Vagina (tissue), 2 donors: ENCODE data around the gene CYB561A3. TPM values are rescaled to one million over a fixed set of nuclear protein-coding genes. Genes with fewer than 3 reads are reported as not detected.
"Not testable (repeated sequence)": the region's sequence is repeated elsewhere in the genome, so short reads cannot be mapped to it uniquely, and the experiment has no call there.

Source experiments
- DNase-seq, 2 donors: peaks; one replicate each; pipeline ENCODE4 v3.0.0-alpha.2; 2017; ENCODE audit errors: extremely low spot score in 2 of 2
- H3K27ac ChIP-seq: fragments of 200-600 bp; sonication (generic); one replicate; pipeline ENCODE4 v1.5.1; 2019
- H3K27me3 ChIP-seq: fragments of 200-600 bp; sonication (generic); one replicate; pipeline ENCODE4 v1.5.1; 2019
- H3K36me3 ChIP-seq, 2 donors: fragments of 200-600 bp; sonication (generic); one replicate each; pipeline ENCODE4 v1.5.1; 2017 to 2019
- H3K4me1 ChIP-seq: fragments of 200-600 bp; sonication (generic); one replicate; pipeline ENCODE4 v1.5.1; 2019
- H3K4me3 ChIP-seq, 2 donors: fragments of 200-600 bp; sonication (generic); 1 replicate in 1 of 2; 2 replicates in 1 of 2; pipeline ENCODE4 v1.5.1; 2016 to 2019
- H3K9me3 ChIP-seq: fragments of 200-600 bp; sonication (generic); one replicate; pipeline ENCODE4 v1.5.1; 2019
- POLR2A ChIP-seq, 2 donors: fragments of 450-650 bp; IDR thresholded peaks; one replicate each; pipeline ENCODE4 v1.6.1; 2017; ENCODE audit warnings: antibody characterized with exemption in 2 of 2, mild to moderate bottlenecking in 2 of 2, moderate library complexity in 2 of 2
- POLR2AphosphoS5 ChIP-seq, 2 donors: sonication (generic); formaldehyde crosslinking; IDR thresholded peaks; one replicate each; pipeline ENCODE4 v1.9.0; 2017; ENCODE audit warnings: antibody characterized with exemption in 2 of 2, mild to moderate bottlenecking in 2 of 2, low read depth in 1 of 2; ENCODE audit not compliant: insufficient read depth in 1 of 2
- intact Hi-C: fragments of 100-400 bp; cut with DNase I; formaldehyde crosslinking; loops from one replicate; pipeline ENCODE4 v1.15.1; 2023
- total RNA-seq: library from RNA; depleted of rRNA; stranded (reverse); fragments of >200 nt; gene quantifications from one replicate; pipeline ENCODE4 v1.2.3, GENCODE V29; 2016
- TF ChIP-seq, protein P1 (sequence below), 3 experiments: fragments of 450-650 bp in 2 of 3; fragments of 200-600 bp in 1 of 3; sonication (generic) in 1 of 3; IDR thresholded peaks; one replicate each; pipeline ENCODE4 v1.5.1; 2017 to 2019; ENCODE audit warnings: antibody characterized with exemption in 3 of 3, mild to moderate bottlenecking in 2 of 3, moderate library complexity in 2 of 3

The CYB561A3 gene
- total RNA-seq, 1 donor from 2014 or later, result 26.5 TPM

DNA sequence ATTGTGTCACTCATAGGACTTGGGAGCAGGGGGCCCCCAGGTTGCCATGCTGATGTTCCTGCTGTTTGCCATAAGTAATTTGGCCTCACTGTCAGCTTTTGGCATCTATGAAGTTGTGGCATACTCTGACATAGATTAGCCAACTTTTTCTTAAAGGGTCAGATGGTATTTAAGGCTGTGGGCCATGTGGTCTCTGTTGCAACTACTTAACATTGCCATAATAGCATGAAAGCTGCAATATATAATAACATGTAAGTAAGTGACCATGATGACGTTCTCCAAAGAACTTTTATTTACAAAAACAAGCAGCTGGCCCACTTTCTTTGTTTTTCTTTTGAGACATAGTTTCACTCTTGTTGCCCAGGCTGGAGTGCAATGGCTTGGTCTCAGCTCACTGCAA, 28.5 kb upstream of the CYB561A3 start:
- H3K4me1 ChIP-seq, result peaks cover 17% of the 10 kb centered on the region
- H3K27ac ChIP-seq, result no peak overlapping the region
- DNase-seq, result no peak
- H3K4me3 ChIP-seq, result no peak overlapping the region
- intact Hi-C loops, result loop anchor here (5.0 kb wide), 1 partner anchor 1597 kb away; no protein-coding TSS in a partner anchor
- no peak for TF ChIP-seq POLR2AphosphoS5 (IDR thresholded peaks at IDR 0.05; ENCODE audit: insufficient read depth in 1 of 2, low read depth in 1 of 2)
- TF ChIP-seq POLR2A (IDR thresholded peaks at IDR 0.05), result no peak
- TF ChIP-seq, protein P1, sequence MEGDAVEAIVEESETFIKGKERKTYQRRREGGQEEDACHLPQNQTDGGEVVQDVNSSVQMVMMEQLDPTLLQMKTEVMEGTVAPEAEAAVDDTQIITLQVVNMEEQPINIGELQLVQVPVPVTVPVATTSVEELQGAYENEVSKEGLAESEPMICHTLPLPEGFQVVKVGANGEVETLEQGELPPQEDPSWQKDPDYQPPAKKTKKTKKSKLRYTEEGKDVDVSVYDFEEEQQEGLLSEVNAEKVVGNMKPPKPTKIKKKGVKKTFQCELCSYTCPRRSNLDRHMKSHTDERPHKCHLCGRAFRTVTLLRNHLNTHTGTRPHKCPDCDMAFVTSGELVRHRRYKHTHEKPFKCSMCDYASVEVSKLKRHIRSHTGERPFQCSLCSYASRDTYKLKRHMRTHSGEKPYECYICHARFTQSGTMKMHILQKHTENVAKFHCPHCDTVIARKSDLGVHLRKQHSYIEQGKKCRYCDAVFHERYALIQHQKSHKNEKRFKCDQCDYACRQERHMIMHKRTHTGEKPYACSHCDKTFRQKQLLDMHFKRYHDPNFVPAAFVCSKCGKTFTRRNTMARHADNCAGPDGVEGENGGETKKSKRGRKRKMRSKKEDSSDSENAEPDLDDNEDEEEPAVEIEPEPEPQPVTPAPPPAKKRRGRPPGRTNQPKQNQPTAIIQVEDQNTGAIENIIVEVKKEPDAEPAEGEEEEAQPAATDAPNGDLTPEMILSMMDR (IDR thresholded peaks at IDR 0.05), result no peak
- no peaks in the 10 kb centered on the region for H3K9me3 ChIP-seq
- peaks cover 0 to under 1% of the 10 kb centered on the region in 2 donors for H3K36me3 ChIP-seq
- no peaks in the 10 kb centered on the region for H3K27me3 ChIP-seq

DNA sequence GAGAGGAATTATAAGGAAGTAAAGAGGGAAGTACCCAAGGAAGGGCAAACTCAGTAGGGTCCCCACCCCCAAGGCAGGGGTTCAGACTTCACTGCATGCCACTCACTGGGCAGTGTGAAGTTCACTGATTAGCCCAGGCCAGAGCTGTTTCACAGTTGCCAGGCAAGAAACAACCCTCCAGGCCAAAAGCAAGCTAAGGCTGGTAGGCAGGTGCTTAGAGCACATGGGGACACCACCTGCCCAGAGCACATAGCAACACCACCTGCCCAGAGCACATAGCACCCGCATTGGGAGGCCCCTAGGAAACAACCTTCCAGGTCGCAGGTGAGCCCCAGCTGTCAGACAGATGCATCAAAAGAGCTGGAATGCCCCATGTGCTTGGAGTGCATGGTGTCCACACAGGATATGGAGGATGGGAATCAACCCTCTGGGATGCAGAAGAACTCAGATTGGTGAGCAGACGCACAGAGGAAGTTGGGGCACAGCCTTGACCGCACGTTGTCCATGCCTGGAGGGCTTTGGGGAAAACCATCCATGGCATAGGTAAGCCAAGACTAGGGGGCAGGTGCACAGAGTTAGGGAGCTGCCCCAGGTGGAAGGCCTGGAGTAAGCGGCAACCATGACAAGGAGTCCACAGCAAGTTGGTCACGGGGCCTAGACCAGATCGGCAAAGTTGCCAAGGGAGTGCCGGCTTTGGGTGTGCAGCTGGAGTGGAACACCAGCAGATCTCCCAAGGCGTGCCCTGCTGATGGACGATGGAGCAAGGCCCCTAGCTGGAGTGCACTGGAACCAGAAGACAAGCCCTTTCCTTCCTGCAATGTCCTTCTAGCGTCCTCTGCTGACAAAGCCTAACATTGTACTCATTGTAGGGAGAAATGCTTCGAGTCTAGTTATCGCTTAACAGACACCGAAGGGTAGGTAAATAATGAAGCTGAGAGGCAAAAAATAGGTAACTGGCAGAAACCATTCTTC, 22.9 kb upstream of the CYB561A3 start:
- Histone ChIP-seq H3K4me3 (no peak overlapping the region), H3K4me1 (peaks cover 4% of the 10 kb centered on the region), H3K36me3 (no peaks in the 10 kb centered on the region), H3K27me3 (no peaks in the 10 kb centered on the region), H3K27ac (no peak overlapping the region), H3K9me3 (no peaks in the 10 kb centered on the region)
- TF ChIP-seq, protein P1 (IDR thresholded peaks at IDR 0.05), result no peak
- TF ChIP-seq POLR2A (IDR thresholded peaks at IDR 0.05) (no peak), POLR2AphosphoS5 (IDR thresholded peaks at IDR 0.05; ENCODE audit: insufficient read depth in 1 of 2, low read depth in 1 of 2) (no peak)
- intact Hi-C loops, result loop anchor here (2.0 kb wide), 1 partner anchor 48 kb away; no protein-coding TSS in a partner anchor
- no peak for DNase-seq

DNA sequence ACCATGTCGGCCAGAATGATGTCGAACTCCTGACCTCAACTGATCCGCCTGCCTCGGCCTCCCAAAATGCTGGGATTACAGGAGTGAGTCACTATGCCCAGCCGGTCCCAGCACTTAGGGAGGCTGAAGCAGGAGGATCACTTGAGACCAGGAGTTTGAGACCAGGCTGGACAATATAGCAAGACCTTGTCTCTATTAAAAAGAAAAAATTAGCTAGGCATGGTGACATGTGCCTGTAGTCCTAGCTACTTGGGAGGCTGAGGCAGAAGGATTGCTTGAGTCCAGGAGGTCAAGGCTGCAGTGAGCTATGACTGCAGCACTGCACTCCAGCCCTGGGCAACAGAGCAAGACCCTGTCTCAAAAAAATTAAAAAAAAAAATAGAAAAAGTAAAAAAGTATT, 22.2 kb upstream of the CYB561A3 start:
- intact Hi-C loops, result loop anchor here (2.0 kb wide), 1 partner anchor 47 kb away; no protein-coding TSS in a partner anchor
- H3K27me3 ChIP-seq, H3K4me3 ChIP-seq, H3K9me3 ChIP-seq, H3K36me3 ChIP-seq, H3K27ac ChIP-seq, DNase-seq: not testable (repeated sequence)
- H3K4me1 ChIP-seq, result peaks cover 11% of the 10 kb centered on the region

DNA sequence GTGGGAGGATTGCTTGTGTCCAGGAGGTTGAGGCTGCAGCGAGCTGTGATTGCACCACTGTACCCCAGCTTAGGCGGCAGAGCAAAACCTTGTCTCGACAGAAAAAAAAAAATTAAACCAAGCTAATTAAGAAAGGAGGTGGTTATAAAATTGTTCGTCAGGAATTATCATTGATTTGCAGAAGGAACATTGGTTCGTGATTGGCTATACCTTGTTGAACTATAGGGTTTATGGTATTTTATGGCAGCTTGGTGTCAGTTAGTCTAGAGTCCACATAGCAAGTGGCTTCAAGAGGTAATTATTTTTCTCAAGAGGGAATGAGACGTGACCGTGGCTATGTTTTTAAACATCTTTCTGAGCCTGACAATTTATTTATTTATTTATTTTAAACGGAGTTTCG, 19.2 kb upstream of the CYB561A3 start:
- H3K4me3 ChIP-seq, result no peak overlapping the region
- H3K9me3 ChIP-seq, result no peaks in the 10 kb centered on the region
- TF ChIP-seq POLR2A (IDR thresholded peaks at IDR 0.05) (no peak), POLR2AphosphoS5 (IDR thresholded peaks at IDR 0.05; ENCODE audit: insufficient read depth in 1 of 2, low read depth in 1 of 2) (no peak)
- TF ChIP-seq, protein P1 (IDR thresholded peaks at IDR 0.05), result no peak
- peaks cover 26% of the 10 kb centered on the region for H3K4me1 ChIP-seq
- DNase-seq, result no peak
- no peaks in the 10 kb centered on the region for H3K27me3 ChIP-seq
- intact Hi-C loops, result no loop called here
- no peaks in the 10 kb centered on the region for H3K36me3 ChIP-seq
- H3K27ac ChIP-seq, result no peak overlapping the region

DNA sequence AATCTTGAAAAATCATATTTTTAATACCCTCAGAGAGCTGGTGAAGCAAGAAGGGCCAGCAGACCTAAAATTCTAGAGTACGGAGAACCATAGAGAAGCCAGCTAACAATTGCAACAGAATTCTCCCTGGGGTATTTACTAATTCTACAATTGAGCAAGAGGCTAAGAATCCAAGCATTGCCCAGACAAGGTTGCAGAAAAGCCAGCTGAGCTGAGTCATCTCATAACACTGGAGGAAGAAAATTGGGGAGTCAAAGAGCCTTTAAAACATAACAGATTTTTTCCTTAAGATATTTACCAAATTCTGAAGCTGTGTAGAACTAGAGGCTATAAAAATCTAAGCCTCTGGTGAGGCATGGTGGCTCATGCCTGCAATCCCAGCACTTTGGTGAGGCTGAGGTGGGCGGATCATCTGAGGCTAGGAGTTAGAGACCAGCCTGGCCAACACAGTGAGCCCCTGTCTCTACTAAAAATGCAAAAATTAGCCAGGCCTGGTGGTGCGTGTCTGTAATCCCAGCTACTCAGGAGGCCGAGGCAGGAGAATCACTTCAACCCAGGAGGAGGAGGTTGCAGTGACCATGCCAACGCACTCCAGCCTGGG, 17.1 kb upstream of the CYB561A3 start:
- intact Hi-C loops, result no loop called here
- Histone ChIP-seq H3K27ac (peak overlapping the region; percentile 77), H3K4me3 (no peak overlapping the region), H3K27me3 (no peaks in the 10 kb centered on the region), H3K36me3 (no peaks in the 10 kb centered on the region), H3K4me1 (peaks cover 33% of the 10 kb centered on the region), H3K9me3 (no peaks in the 10 kb centered on the region)
- TF ChIP-seq, protein P1 (IDR thresholded peaks at IDR 0.05), result no peak
- TF ChIP-seq POLR2A (IDR thresholded peaks at IDR 0.05) (no peak), POLR2AphosphoS5 (IDR thresholded peaks at IDR 0.05; ENCODE audit: insufficient read depth in 1 of 2, low read depth in 1 of 2) (peak; percentile 38 to 95)
- DNase-seq, result no peak
